AG04449 (cell line): ENCODE measurements around the gene OR51A2.

Source experiments
- CTCF ChIA-PET: fragments of 350-600 bp; formaldehyde crosslinking; extraction: SDS; loops from one replicate; lab custom pipeline; 2021; ENCODE audit warnings: antibody characterized with exemption; lab: Yijun Ruan, JAX
- POLR2A ChIA-PET: fragments of 400-600, 350-600 bp; formaldehyde crosslinking; extraction: SDS; loops from one replicate; lab custom pipeline; 2020; ENCODE audit warnings: antibody characterized with exemption, inconsistent platforms; lab: Yijun Ruan, JAX
- DNase-seq: peaks from one replicate; pipeline ENCODE4 v3.0.0-alpha.2; 2010; ENCODE audit warnings: low read depth, low spot score
- H3K4me3 ChIP-seq: 2 replicates; pipeline ENCODE4 v1.5.1; 2011; ENCODE audit warnings: low read depth, mild to moderate bottlenecking, control low read depth, low read length
- TF ChIP-seq, protein P1 (sequence below): IDR thresholded peaks from one replicate; pipeline ENCODE4 v1.5.1; 2011; ENCODE audit warnings: mild to moderate bottlenecking, moderate library complexity, low read length, control low read depth, inconsistent platforms; ENCODE audit not compliant: insufficient read depth; ENCODE audit errors: missing control alignments

Gene OR51A2

DNA sequence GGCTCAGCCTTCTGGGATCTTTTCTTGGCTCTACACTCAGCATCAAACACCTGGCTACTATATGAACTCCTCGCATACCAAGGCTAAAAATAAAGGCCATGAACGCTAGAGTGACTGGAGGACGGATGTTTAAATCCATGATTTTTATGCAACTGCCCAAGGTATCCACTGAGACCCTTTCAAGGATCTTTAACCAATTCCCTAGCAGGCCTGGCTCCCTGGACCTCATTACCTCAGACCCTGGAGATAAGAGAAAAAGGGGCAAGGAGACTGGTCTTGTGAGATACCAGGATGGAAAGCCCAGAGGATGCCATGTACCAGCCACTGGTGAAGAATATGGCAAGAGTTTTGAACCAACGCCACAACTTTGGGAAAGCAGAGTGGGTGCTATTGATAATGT lies 36.3 kb downstream of the OR51A2 start, which contains the start of gene OR51G2:
OR51G2 (minus strand) TSS at position 101 of the 400 bp plus-strand sequence. CDS start 3,687 bp downstream, outside the sequence.
- no peak for DNase-seq
- TF ChIP-seq, protein P1, sequence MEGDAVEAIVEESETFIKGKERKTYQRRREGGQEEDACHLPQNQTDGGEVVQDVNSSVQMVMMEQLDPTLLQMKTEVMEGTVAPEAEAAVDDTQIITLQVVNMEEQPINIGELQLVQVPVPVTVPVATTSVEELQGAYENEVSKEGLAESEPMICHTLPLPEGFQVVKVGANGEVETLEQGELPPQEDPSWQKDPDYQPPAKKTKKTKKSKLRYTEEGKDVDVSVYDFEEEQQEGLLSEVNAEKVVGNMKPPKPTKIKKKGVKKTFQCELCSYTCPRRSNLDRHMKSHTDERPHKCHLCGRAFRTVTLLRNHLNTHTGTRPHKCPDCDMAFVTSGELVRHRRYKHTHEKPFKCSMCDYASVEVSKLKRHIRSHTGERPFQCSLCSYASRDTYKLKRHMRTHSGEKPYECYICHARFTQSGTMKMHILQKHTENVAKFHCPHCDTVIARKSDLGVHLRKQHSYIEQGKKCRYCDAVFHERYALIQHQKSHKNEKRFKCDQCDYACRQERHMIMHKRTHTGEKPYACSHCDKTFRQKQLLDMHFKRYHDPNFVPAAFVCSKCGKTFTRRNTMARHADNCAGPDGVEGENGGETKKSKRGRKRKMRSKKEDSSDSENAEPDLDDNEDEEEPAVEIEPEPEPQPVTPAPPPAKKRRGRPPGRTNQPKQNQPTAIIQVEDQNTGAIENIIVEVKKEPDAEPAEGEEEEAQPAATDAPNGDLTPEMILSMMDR, result no peak
- CTCF ChIA-PET, result no interaction called here
- POLR2A ChIA-PET, result no interaction called here
- no peak within 1 kb of the TSS for H3K4me3 ChIP-seq

DNA sequence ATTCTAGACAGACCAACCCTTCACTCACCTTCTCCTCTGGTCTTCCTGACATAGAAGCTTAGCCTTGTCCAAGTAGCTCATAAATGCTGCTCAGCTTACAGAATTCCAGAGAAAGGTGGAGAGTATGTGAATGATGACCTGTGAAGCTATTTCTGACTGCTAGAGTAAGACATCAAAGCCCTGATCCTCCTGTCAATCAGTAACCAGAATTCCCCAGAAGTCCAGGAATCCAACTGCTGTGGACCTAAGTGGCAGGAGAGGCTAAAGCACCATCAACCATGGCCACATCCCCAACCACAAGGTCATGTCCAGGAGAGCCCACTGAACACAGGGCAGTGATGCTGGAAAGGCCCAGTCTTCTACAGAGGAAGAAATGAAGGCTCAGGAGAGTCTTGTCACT lies 38.9 kb downstream of the OR51A2 start:
- TF ChIP-seq, protein P1, result no peak
- no peak for DNase-seq
- CTCF ChIA-PET, result no interaction called here
- H3K4me3 ChIP-seq, result no peak overlapping the region
- POLR2A ChIA-PET, result no interaction called here
